AG09309 (cell line): ENCODE results near the gene TSPO.

Source experiments
- DNase-seq: peaks from one replicate; pipeline ENCODE4 v3.0.0-alpha.2; 2010; ENCODE audit warnings: low read depth
- H3K4me3 ChIP-seq: 2 replicates; pipeline ENCODE4 v1.5.1; 2011; ENCODE audit warnings: mild to moderate bottlenecking, low read depth, low read length, moderate library complexity; ENCODE audit not compliant: control insufficient read depth
- CTCF ChIP-seq: IDR thresholded peaks from 2 replicates; pipeline ENCODE4 v1.5.1; 2011; ENCODE audit warnings: mild to moderate bottlenecking, low read depth, low read length, inconsistent platforms; ENCODE audit not compliant: insufficient read depth, control insufficient read depth; ENCODE audit errors: missing control alignments

The TSPO gene

GRCh38 chr22:43126501-43127165, 24.7 kb upstream of the TSPO start:
- peak; percentile 11 for DNase-seq
- TF ChIP-seq CTCF: no peak
- H3K4me3 ChIP-seq: no peak overlapping the region

GRCh38 chr22:43127166-43127908, 24.0 kb upstream of the TSPO start:
- no peak for DNase-seq
- no peak for TF ChIP-seq CTCF
- H3K4me3 ChIP-seq: no peak overlapping the region

DNA sequence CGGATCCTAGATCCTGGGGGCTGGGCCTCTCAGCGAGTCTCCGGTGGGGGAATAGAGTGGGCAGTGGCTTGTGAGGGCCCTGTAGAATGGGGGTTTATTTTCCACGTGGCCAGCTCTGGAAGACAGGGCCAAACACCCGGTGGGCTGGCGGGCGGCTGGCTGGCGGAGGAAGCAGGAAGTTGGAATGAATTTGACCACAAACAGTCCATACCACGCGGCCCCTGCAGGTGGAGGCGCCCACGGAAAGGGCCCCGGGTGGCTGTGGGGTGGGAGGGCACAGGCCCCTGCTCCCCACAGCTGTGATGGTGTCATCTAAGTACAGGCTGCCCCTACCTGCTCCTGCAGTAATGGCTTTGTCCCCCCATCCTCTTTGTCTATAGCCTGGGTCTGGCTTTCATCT, 23.2 kb upstream of the TSPO start:
- H3K4me3 ChIP-seq: no peak overlapping the region
- no peak for TF ChIP-seq CTCF
- DNase-seq: no peak

DNA sequence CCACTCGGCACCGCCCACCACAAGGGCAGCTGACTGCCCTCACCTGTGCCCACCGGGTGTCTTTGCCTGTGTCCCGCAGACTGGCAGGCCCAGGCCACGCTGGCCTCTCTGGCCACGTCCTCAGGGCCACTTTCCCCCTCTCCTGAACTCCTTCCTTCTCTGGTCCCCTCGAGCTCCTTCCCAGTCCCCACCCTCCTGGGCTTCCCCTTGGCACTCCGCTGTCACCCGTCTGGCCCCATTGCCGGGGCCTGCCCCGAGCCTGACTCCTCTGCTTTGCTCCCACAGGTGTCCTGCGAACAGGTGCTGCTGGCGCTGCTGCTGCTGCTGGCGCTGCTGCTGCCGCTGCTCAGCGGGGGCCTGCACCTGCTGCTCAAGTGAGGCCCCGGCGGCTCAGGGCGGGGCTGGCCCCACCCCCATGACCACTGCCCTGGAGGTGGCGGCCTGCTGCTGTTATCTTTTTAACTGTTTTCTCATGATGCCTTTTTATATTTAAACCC, 22.4 kb upstream of the TSPO start:
- DNase-seq: no peak
- no peak overlapping the region for H3K4me3 ChIP-seq
- no peak for TF ChIP-seq CTCF

DNA sequence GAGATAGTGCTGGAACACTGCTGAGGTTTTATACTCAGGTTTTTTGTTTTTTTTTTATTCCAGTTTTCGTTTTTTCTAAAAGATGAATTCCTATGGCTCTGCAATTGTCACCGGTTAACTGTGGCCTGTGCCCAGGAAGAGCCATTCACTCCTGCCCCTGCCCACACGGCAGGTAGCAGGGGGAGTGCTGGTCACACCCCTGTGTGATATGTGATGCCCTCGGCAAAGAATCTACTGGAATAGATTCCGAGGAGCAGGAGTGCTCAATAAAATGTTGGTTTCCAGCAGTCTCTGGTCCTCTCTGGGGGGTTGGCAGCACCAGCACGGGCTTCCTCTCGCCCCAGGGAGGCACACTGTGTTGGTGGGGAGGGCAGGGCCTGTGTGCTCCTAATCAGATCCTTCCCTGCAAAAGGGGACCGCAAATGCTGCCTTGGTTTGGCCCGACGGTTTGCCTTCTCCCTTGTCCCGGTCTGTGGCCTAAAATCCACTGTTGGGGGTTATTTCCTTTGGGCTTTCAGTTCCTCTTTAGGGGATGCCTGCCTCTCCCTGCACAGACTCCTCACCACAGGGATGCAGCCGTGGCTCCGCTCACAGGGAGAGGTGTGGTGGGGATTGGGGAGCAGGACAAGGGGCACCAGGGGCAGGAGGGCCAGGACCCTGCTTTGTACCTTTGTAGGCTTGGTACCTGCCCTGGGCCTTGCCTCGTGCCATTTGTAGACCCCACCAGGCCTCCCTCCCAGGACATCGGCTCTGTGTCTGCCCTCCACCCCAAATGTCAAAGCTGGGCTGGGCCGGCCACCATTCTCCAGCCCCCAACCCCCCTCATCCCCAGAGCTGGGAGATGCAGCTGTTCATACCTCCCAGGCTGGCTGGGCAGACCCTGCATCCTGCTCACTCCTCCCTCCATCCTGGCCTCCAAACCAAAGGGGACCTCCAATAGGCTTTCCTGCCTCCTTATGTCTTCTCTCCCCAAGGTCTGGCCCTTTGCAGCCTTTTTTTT, 21.6 kb upstream of the TSPO start:
- no peak for TF ChIP-seq CTCF
- no peak overlapping the region for H3K4me3 ChIP-seq
- no peak for DNase-seq
